Endometrial microvascular endothelial cells (primary cell): ENCODE results near the gene INO80C. TPM values are rescaled to one million over a fixed set of nuclear protein-coding genes. Genes with fewer than 3 reads are reported as not detected.

Source experiments
- in situ Hi-C: cut with HindIII; loops from 2 replicates; pipeline ENCODE4 v1.10.0; 2017; ENCODE audit warnings: low sequenced_read_pairs, low pct_unique_long_range_greater_than_20kb; ENCODE audit errors: inconsistent ontology term
- total RNA-seq: library from RNA; depleted of rRNA; stranded (reverse); fragments of >200 nt; gene quantifications from one replicate; pipeline ENCODE4 v1.2.3, GENCODE V29; 2015; ENCODE audit errors: inconsistent ontology term

INO80C gene
- total RNA-seq, 1 donor from 2014 or later, result 10.5 TPM

DNA sequence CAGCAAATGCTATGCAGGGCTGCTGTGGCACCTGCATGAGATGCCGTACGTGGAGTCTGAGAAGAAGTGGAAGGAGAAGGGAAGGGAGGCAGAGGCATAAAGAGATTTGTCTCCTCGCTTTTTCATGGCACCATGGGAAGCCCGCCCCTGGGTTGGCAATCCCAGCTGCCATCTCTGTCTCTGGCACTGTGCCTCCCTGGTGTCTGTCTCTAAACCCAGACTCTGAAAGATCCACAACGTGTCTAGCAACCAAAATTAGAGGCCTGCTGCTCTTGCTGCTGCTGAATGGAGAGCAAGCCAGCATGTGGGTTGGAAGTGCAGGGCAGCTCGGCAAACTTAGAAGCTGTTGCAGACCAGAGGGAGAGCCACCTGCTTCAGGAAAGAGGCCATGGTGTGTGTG lies 53.1 kb downstream of the INO80C start:
- in situ Hi-C loops, result no loop called here

- in situ Hi-C loops, result no loop called here
These were observed 53.9 kb downstream of the INO80C start for GRCh38 chr18:35443847-35444246.

GRCh38 chr18:35443434-35443833 lies 54.3 kb downstream of the INO80C start:
- in situ Hi-C loops, result no loop called here

DNA sequence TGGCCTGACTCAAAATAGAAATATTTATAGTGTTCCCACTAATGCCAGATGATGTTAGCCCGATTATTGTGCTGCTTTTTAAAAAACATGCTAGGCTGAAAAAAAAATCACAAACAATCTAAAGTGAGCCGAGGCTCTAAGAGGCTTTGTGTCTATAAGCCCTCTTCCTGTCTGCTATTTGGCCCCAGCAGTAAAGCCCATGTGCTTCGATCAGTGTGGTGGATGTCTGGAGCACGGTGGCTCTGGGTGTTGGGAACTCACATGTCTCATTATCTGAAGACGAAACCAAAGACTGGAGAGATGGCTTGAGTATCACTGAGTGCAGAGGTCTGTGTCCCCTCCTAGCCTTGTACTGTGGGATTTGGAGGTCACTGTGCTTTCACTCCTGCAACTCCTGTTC lies 55.1 kb downstream of the INO80C start:
- in situ Hi-C loops, result no loop called here

- in situ Hi-C loops, result no loop called here
These were observed 55.7 kb downstream of the INO80C start for GRCh38 chr18:35441857-35442595.

DNA sequence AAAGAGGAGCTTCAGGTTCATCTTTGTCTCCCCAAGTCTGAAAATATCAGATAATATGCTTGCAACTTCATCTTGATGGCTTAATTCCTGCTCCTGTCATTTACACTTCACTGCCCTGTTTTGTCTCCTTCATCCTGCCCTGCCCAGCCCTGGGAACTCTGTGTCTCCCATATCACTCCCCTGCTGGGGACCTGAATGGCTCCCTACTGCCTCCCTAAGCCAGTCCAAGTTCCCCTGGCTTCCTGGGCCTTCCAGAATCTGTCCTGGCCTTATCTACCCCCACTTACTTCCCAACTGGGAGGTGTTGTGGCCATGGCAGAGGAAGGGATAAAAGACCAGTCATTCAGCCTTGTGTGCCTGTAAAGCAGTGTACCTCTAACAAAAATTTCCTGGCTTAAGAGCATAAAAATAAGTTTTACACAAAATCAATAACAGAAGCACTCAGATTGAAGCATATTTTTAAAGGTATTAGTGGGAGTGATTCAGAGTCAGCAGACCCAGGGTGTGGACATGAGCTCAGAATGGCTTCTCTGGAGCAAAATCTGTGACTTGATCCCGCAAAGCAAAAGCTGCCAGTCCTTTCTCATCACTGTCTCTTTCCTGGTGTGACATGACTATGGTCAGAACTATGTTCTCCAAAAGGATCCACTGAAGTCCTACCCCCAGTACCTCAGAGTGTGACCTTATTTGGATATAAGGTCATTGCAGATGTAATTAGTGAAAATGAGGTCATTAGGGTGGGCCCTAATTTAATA lies 59.1 kb downstream of the INO80C start:
- in situ Hi-C loops, result no loop called here

DNA sequence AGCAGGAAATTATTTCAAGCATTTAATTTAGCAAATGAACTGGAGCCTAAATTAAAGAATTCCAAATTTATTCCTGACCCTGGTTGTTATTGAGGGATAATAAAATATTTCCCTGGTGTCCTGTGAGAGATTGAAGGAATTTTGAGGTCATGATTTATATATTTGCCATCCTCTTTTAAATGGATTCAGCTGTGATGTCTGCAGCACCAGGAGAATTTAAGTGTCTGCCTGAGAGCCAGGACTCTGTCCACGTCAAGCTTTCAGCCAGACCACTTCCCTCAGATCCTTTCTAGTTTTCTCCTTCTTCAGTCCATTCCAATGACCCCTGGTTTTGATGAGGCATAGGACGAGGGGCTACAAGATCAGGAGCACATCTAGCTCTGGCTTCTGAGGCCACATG lies 59.9 kb downstream of the INO80C start:
- in situ Hi-C loops, result no loop called here

DNA sequence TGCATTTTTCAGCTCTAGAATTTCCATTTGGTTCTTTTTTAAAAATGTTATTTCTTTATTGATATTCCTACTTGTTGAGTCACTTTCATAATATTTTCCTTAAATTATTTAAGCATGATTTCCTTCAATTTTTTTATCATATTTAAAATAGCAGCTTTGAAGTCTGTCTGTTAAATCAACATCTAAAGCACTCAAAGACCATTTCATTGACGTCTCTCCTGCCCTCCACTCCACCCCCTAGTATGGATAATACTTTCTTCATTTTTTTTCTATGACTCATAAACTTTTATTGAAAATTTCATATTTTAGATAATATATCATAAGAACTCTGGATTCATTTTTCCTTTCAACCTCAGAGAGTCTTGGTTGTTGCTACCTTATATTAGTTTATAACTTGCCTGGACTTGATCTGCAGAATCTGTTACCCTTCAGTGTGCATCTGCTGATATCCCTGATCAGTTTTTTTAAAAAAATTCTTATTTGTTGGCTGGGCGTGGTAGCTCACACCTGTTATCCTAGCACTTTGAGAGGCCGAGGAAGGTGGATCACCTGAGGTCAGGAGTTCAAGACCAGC lies 61.6 kb downstream of the INO80C start:
- in situ Hi-C loops, result no loop called here

GRCh38 chr18:35435401-35435800 lies 62.4 kb downstream of the INO80C start:
- in situ Hi-C loops, result no loop called here

DNA sequence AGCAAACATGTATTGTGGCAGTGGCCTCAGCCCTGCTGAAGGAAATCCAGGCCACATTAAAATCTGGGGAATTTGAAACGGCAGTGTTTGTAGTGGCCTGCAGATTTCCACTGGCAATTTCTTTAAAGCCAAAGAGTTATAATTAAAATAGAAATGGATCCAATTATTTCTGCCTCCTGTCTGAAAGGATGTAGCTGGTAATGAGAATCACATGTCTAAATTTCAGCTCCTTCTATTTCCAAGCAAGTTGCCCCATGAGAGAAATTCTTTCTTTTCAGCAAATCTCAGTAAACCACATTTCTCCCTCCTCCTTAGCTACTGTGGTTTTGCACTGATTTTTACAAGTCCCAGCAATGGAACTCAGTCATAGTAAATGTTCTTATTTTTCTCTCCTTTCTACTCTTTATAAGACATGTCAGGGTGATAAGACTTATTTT lies 65.2 kb downstream of the INO80C start:
- in situ Hi-C loops, result no loop called here

DNA sequence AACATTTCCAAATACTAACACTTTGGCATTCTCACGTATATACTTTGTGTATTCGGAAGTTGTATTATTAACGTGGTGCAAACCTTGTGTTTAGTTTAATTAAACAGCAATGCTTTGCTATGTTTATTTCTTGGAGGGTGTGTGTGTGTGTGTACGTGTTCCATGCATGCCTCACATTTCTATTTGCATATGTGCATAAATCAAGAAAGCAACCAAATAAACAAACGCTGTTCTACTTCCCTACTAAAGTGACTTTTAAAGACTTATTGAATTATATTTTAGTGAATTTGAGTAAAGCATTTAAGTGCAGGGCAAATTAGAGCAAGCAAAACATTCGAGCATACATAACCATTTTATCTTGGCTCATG lies 66.4 kb downstream of the INO80C start:
- in situ Hi-C loops, result no loop called here

GRCh38 chr18:35430721-35431373 lies 66.9 kb downstream of the INO80C start:
- in situ Hi-C loops, result no loop called here

DNA sequence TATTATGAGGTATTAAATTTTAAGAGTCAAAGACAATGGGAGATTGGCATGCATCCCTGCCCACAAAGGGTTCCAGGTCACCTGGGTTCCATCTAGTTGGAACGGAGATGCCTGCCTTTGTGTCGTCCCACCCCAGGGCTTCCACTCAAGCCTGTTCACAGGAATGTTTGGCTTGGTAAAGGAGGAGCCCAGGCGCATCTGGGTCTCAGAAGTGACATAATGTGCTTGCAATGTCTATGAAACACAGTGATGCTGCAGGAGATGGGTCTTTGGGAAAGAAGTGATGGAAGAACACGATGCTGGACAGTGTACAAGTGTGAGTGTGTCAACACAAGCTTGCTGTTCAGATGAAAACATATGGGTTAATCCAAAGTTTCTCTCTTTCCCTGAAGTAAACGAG lies 71.0 kb downstream of the INO80C start:
- in situ Hi-C loops, result no loop called here

GRCh38 chr18:35424356-35424755 lies 73.4 kb downstream of the INO80C start:
- in situ Hi-C loops, result no loop called here

DNA sequence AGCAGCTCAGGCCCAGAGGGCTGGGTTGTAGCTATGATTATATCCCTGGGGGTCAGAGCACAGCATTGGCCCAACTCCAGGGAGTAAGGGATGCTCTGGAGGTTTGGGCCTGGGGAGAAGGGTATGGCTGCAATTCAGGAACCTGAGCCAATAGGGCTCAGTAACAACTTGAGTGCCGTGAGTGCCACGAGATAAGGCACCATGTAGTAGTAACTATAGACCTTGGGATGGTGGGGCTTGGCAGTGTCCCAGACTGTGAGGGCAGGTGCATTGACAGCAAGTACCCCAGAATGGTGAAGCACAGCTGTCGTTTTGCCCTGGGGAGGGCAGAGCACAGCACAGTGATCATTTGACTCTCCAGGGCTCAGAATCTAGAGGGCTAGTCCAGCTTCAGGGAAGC lies 75.5 kb downstream of the INO80C start:
- in situ Hi-C loops, result no loop called here

GRCh38 chr18:35418610-35419009 lies 79.2 kb downstream of the INO80C start:
- in situ Hi-C loops, result no loop called here
